IMR-90 (cell line): Measurements from ENCODE around the gene PNCK. TPM values are rescaled to one million over a fixed set of nuclear protein-coding genes. Genes with fewer than 3 reads are reported as not detected.
A peak's percentile ranks its signal among the peaks of the same experiment; 100 is the strongest.

Experiments
- ATAC-seq: fragments of 200-7000 bp; cut with Tn5 transposase; 2 replicates; pipeline ENCODE4 v1.9.1; 2020; ENCODE audit warnings: low read depth, mild to moderate bottlenecking, moderate library complexity
- BruUV-seq: library from RNA; stranded (reverse); fragments of 400-500 nt; replicated peaks from 2 replicates; lab custom pipeline; 2021; lab: Mats Ljungman, UMichigan
- CTCF ChIA-PET: fragments of 300-600 bp; formaldehyde crosslinking; extraction: SDS; loops from one replicate; lab custom pipeline; 2021; ENCODE audit warnings: antibody characterized with exemption; lab: Yijun Ruan, JAX
- POLR2A ChIA-PET: fragments of 300-600 bp; sonication (Branson Sonifier 250); formaldehyde crosslinking; loops from one replicate; lab custom pipeline; 2022; ENCODE audit warnings: antibody characterized with exemption; ENCODE audit not compliant: unreplicated experiment; lab: Charles Lee
- DNase-seq: peaks from one replicate; pipeline ENCODE4 v3.0.0; 2013
- H2AFZ ChIP-seq: replicated peaks from 2 replicates; pipeline ENCODE3; 2013; ENCODE audit warnings: low read length, mild to moderate bottlenecking; ENCODE audit not compliant: poor library complexity
- H2AK5ac ChIP-seq: 2 replicates; pipeline ENCODE4 v1.6.1; 2013; ENCODE audit warnings: low read depth, low read length, inconsistent platforms
- H2AK9ac ChIP-seq: replicated peaks from 2 replicates; pipeline ENCODE3; 2013; ENCODE audit warnings: mild to moderate bottlenecking, low read depth, low read length, moderate library complexity; ENCODE audit not compliant: poor library complexity
- H2BK120ac ChIP-seq: 2 replicates; pipeline ENCODE4 v1.6.1; 2013; ENCODE audit warnings: low read depth, low read length, inconsistent platforms
- H2BK15ac ChIP-seq: 3 replicates; pipeline ENCODE4 v1.6.1; 2013; ENCODE audit warnings: low read depth, low read length, inconsistent platforms
- H2BK20ac ChIP-seq: 2 replicates; pipeline ENCODE4 v1.6.1; 2013; ENCODE audit warnings: low read depth, mild to moderate bottlenecking, inconsistent platforms, low read length, moderate library complexity
- H2BK5ac ChIP-seq: 2 replicates; pipeline ENCODE4 v1.6.1; 2013; ENCODE audit warnings: mild to moderate bottlenecking, low read depth, low read length, inconsistent platforms; ENCODE audit not compliant: poor library complexity, severe bottlenecking
- H3K14ac ChIP-seq: replicated peaks from 2 replicates; pipeline ENCODE4 v1.6.1; 2013; ENCODE audit warnings: low read depth, low read length, inconsistent platforms
- H3K18ac ChIP-seq: 2 replicates; pipeline ENCODE4 v1.6.1; 2013; ENCODE audit warnings: low read depth, low read length, control low read depth
- H3K23ac ChIP-seq: 2 replicates; pipeline ENCODE4 v1.6.1; 2013; ENCODE audit warnings: low read depth, low read length, inconsistent platforms
- H3K27ac ChIP-seq: 2 replicates; pipeline ENCODE4 v1.5.1; 2013; ENCODE audit warnings: mild to moderate bottlenecking, control low read depth, low read length; ENCODE audit not compliant: insufficient read depth
- H3K27me3 ChIP-seq: 2 replicates; pipeline ENCODE4 v1.6.1; 2013; ENCODE audit warnings: low read length; ENCODE audit not compliant: control insufficient read depth, insufficient read depth
- H3K36me3 ChIP-seq: 2 replicates; pipeline ENCODE4 v1.6.1; 2013; ENCODE audit warnings: low read length, mixed read lengths; ENCODE audit not compliant: control insufficient read depth, insufficient read depth
- H3K4ac ChIP-seq: 2 replicates; pipeline ENCODE4 v1.6.1; 2013; ENCODE audit warnings: low read depth, low read length, inconsistent platforms
- H3K4me1 ChIP-seq: 2 replicates; pipeline ENCODE4 v1.6.1; 2013; ENCODE audit warnings: low read length, mixed read lengths; ENCODE audit not compliant: control insufficient read depth, insufficient read depth
- H3K4me2 ChIP-seq: 2 replicates; pipeline ENCODE4 v1.6.1; 2013; ENCODE audit warnings: low read depth, mild to moderate bottlenecking, control low read depth, low read length, moderate library complexity
- H3K4me3 ChIP-seq: 2 replicates; pipeline ENCODE4 v1.5.1; 2013; ENCODE audit warnings: low read depth, mild to moderate bottlenecking, control low read depth, low read length, moderate library complexity; ENCODE audit not compliant: insufficient read depth
- H3K56ac ChIP-seq: 2 replicates; pipeline ENCODE4 v1.6.1; 2013; ENCODE audit warnings: low read length, inconsistent platforms; ENCODE audit not compliant: insufficient read depth; ENCODE audit errors: extremely low read depth
- H3K79me1 ChIP-seq, 2 experiments: 2 replicates each; pipeline ENCODE4 v1.6.1; 2013; ENCODE audit warnings: low read length in 2 of 2, inconsistent platforms in 1 of 2, low read depth in 1 of 2
- H3K9ac ChIP-seq: 2 replicates; pipeline ENCODE4 v1.6.1; 2013; ENCODE audit warnings: low read depth, low read length, control low read depth
- H3K9me1 ChIP-seq: 2 replicates; pipeline ENCODE4 v1.6.1; 2013; ENCODE audit warnings: low read length, inconsistent platforms; ENCODE audit not compliant: insufficient read depth
- H3K9me3 ChIP-seq: 2 replicates; pipeline ENCODE4 v1.6.1; 2013; ENCODE audit warnings: low read length; ENCODE audit not compliant: control insufficient read depth, insufficient read depth
- H4K20me1 ChIP-seq: 2 replicates; pipeline ENCODE4 v1.6.1; 2013; ENCODE audit warnings: low read length, inconsistent platforms; ENCODE audit not compliant: insufficient read depth
- H4K5ac ChIP-seq: 2 replicates; pipeline ENCODE4 v1.6.1; 2013; ENCODE audit warnings: mild to moderate bottlenecking, low read depth, low read length, control low read depth
- H4K8ac ChIP-seq, 2 experiments: 2 replicates each; pipeline ENCODE4 v1.6.1; 2013; ENCODE audit warnings: low read depth in 2 of 2, low read length in 2 of 2, control low read depth in 1 of 2, inconsistent platforms in 1 of 2
- H4K91ac ChIP-seq: 2 replicates; pipeline ENCODE4 v1.6.1; 2013; ENCODE audit warnings: low read depth, low read length, inconsistent platforms; ENCODE audit not compliant: insufficient read depth
- BHLHE40 ChIP-seq: fragments of 150-350 bp; IDR thresholded peaks from 2 replicates; pipeline ENCODE4 v1.6.1; 2016; ENCODE audit warnings: mild to moderate bottlenecking, low read depth, low read length
- CTCF ChIP-seq: conservative IDR thresholded peaks from 2 replicates; pipeline ENCODE4 v1.5.1; 2012; ENCODE audit warnings: mild to moderate bottlenecking, low read depth, low read length, improper control_type of control experiment
- ELK1 ChIP-seq: fragments of 150-350 bp; IDR thresholded peaks from 2 replicates; pipeline ENCODE4 v1.6.1; 2016; ENCODE audit warnings: low read depth, mild to moderate bottlenecking, low read length, moderate library complexity, borderline replicate concordance
- MAFK ChIP-seq: IDR thresholded peaks from 2 replicates; pipeline ENCODE4 v1.6.1; 2012; ENCODE audit warnings: low read depth, low read length, improper control_type of control experiment
- MXI1 ChIP-seq: IDR thresholded peaks from 2 replicates; pipeline ENCODE4 v1.6.1; 2012; ENCODE audit warnings: low read depth, mild to moderate bottlenecking, low read length, moderate library complexity, borderline replicate concordance
- NFE2L2 ChIP-seq: fragments of 150-350 bp; IDR thresholded peaks from 2 replicates; pipeline ENCODE4 v1.6.1; 2016; ENCODE audit warnings: low read depth, mild to moderate bottlenecking, low read length
- SMC3 ChIP-seq: fragments of 150-350 bp; IDR thresholded peaks from 2 replicates; pipeline ENCODE4 v1.6.1; 2016; ENCODE audit warnings: low read depth, mild to moderate bottlenecking, antibody characterized with exemption, low read length, moderate library complexity
- USF2 ChIP-seq: fragments of 150-350 bp; IDR thresholded peaks from 2 replicates; pipeline ENCODE4 v1.6.1; 2017; ENCODE audit warnings: mild to moderate bottlenecking, antibody characterized with exemption, low read length, low read depth
- WGBS, 2 experiments: methylation state at CpG; one replicate each; pipeline versions ENCODE4 v1.1.5 to v1.1.7; 2013; ENCODE audit warnings: missing lambda C conversion rate in 2 of 2; ENCODE audit not compliant: insufficient read length in 1 of 2; ENCODE audit errors: extremely low coverage in 2 of 2; 5-methylcytosine and 5-hydroxymethylcytosine counted together
- dilution Hi-C: fragments of 300-500 bp; cut with HindIII; formaldehyde crosslinking; loops from one replicate; pipeline ENCODE4 v1.14.3; 2018; ENCODE audit warnings: low sequenced_read_pairs; ENCODE audit not compliant: unreplicated experiment
- in situ Hi-C: fragments of 300-500 bp; cut with MboI; formaldehyde crosslinking; loops from 3 replicates; pipeline ENCODE4 v1.14.3; 2019; ENCODE audit warnings: low sequenced_read_pairs, inconsistent platforms, mixed read lengths
- intact Hi-C: fragments of 100-400 bp; cut with micrococcal nuclease; formaldehyde crosslinking; loops from 2 replicates; pipeline ENCODE4 v1.10.0; 2022
- polyA plus RNA-seq, 3 experiments: library from polyadenylated mRNA; depleted of rRNA; stranded (reverse); fragments of >200 nt; gene quantifications; 2 replicates each; pipeline ENCODE4 v1.2.3, GENCODE V29; 2012; ENCODE audit warnings: low replicate concordance in 1 of 3
- total RNA-seq: library from RNA; depleted of rRNA; stranded (reverse); fragments of >200 nt; gene quantifications from 2 replicates; pipeline ENCODE4 v1.2.3, GENCODE V29; 2012

Gene PNCK
- total and polyA plus RNA-seq, 2 of the 4 experiments (the other 2 are of a cell fraction), result 0.18 to 0.22 TPM

- no peak overlapping the region for H3K18ac ChIP-seq
- ChIA-PET POLR2A (no interaction called here), CTCF (no interaction called here)
- H2BK120ac ChIP-seq, result no peak overlapping the region
- no peak overlapping the region for H3K56ac ChIP-seq
- no peaks in the 10 kb centered on the region for H3K9me1 ChIP-seq
- no peaks in the 10 kb centered on the region for H3K4me1 ChIP-seq
- no peak overlapping the region for H3K23ac ChIP-seq
- H3K9ac ChIP-seq, result no peak overlapping the region
- H2BK20ac ChIP-seq, result no peak overlapping the region
- in situ Hi-C loops, result no loop called here
- H3K27me3 ChIP-seq, result peaks cover 27% of the 10 kb centered on the region
- H2BK15ac ChIP-seq, result no peak overlapping the region
- no peak overlapping the region for H3K27ac ChIP-seq
- H4K8ac ChIP-seq, result no peak overlapping the region
- no peaks in the 10 kb centered on the region for H4K20me1 ChIP-seq
- H2AK5ac ChIP-seq, result no peak overlapping the region
- no TSS peak for BruUV-seq
- H2AFZ ChIP-seq, result peak overlapping the region; percentile 8
- 41% methylated on average over 5 of the region's 15 CpGs; no CpG with 5 or more reads in 1 of the 2 experiments for WGBS, 2 experiments
- DNase-seq (no peak), ATAC-seq (peak; percentile 51)
- no peak overlapping the region for H2BK5ac ChIP-seq
- no peak overlapping the region for H4K5ac ChIP-seq
- intact Hi-C loops, result no loop called here
- H3K79me1 ChIP-seq, result no peaks in the 10 kb centered on the region
- no peak overlapping the region for H3K4ac ChIP-seq
- no peak overlapping the region for H4K91ac ChIP-seq
- no peaks in the 10 kb centered on the region for H3K36me3 ChIP-seq
- dilution Hi-C loops, result no loop called here
- no peak overlapping the region for H3K4me3 ChIP-seq
- no peak for TF ChIP-seq NFE2L2
- TF ChIP-seq USF2, result no peak
- TF ChIP-seq CTCF, result no peak
- no peak for TF ChIP-seq SMC3
- TF ChIP-seq MAFK, result no peak
- no peak for TF ChIP-seq MXI1
- no peak for TF ChIP-seq ELK1
- no peak for TF ChIP-seq BHLHE40
- H3K4me2 ChIP-seq, result no peak overlapping the region
- no peak overlapping the region for H2AK9ac ChIP-seq
- peaks cover 8% of the 10 kb centered on the region for H3K9me3 ChIP-seq
- H3K14ac ChIP-seq, result no peak overlapping the region
Observed at GRCh38 chrX:153627675-153628111, 45.9 kb downstream of the PNCK start.
